HG03103 (cell line): Measurements from ENCODE around the gene KCNJ3.

Source experiments
- ATAC-seq: cut with Tn5 transposase; IDR thresholded peaks from one replicate; pipeline ENCODE4 v1.9.1; 2021; ENCODE audit warnings: low read depth; ENCODE audit not compliant: unreplicated experiment

Gene KCNJ3

GRCh38 chr2:154698296-154698720, at the start of gene KCNJ3:
TSS of gene KCNJ3 (plus strand) at chr2:154698695. CDS start at chr2:154698776, 81 bp downstream.
- no peak for ATAC-seq

GRCh38 chr2:154655499-154655898, 43.0 kb upstream of the KCNJ3 start:
- no peak for ATAC-seq

DNA sequence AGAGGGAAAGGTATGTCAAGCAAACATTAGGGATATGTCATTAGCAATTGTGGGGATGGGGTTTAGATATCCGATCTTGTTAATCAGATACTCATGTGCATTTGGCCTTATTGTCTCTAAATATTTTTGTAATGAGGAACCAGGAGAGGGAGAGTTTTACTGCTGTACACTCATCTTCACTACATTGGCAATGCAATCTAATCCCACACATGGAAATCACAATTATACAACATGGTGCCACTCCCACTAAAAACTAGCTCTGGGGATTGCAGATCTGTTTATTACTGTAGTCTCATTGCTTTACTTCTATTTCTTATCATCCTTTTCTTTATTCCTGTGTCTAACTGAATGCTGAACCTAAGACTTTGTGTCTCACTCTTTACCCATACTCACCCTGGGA, 39.6 kb upstream of the KCNJ3 start:
- ATAC-seq = no peak

GRCh38 chr2:154664248-154664647, 34.2 kb upstream of the KCNJ3 start:
- ATAC-seq = no peak

- ATAC-seq = no peak
Measured at GRCh38 chr2:154670083-154670482, 28.4 kb upstream of the KCNJ3 start.

GRCh38 chr2:154673694-154674093, 24.8 kb upstream of the KCNJ3 start:
- ATAC-seq = no peak

DNA sequence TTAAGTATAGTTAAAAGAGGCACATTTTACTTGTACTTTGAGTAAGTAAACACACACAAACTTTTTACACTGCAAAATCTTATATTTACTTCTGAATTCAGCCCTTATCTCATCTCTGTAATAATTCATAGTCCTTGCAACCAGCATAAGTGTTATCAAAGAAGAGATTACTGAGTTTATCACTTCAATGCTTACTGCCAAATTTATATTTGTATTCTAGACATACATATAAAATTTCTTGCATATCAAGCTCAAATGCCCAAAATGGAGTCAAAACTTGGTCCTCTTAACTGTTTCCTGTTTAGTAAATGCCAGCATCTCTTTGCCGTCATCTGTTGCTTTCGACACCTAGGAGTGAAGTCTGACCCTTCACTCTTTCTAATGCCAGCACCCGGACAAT, 21.1 kb upstream of the KCNJ3 start:
- ATAC-seq = no peak

DNA sequence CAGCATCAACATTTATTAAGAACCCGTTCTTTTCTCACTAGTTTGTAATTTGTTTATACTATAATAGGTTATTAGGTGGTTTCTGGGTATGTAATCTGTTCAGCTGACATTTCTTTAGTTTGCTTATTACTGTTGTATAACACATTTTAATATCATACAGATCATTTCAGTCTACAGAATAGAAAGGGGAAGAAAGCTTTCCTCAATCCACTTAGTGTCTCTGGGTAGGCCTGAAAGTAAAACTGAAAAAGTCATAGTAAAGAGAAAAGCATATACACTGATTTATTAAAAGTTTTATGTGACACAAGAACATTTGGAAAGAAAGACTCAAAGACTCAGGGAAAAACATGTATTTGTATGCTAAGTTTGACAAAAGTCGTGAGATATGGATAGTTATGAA, 16.8 kb upstream of the KCNJ3 start:
- ATAC-seq = no peak

- ATAC-seq = no peak
Measured at GRCh38 chr2:154686162-154686561, 12.3 kb upstream of the KCNJ3 start.

GRCh38 chr2:154688373-154688772, 10.1 kb upstream of the KCNJ3 start:
- no peak for ATAC-seq

DNA sequence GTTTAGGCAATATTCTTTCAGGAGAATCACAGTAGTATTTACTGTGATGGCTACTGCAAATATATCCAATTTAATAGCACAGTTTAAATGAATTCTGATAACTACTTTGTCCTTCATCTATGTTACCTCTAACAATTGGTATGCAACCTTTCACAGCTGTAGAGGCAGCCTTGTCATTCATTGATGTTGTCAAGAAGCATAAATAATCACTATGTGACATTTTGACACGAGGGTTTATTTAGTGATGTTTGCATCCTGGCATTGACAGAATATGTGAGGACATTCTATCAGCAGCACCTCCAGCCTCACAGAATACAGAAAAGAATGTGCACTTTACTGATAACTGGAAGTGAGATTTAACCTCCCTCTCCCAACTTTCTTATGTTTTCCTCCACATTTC, 9.3 kb upstream of the KCNJ3 start:
- ATAC-seq = no peak

DNA sequence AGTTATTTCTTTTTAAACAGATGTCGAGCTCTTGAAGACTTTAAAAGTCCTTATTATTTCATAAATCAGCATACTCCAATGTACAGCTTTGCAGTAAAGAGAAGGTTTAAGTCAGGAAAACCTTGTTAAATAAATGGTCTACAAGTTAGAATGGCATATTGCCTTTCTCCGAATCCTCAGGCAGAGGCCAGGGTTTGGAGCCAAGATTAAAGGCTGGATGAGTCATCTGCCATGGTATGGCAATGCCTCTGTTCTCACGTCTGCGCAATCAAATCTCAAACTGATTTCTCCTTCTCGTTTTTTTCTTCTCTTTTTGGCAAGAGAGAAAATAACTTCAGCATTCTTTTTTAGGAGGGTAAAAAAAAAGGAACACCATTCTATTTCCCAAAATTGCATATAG, 5.6 kb upstream of the KCNJ3 start:
- ATAC-seq = no peak

DNA sequence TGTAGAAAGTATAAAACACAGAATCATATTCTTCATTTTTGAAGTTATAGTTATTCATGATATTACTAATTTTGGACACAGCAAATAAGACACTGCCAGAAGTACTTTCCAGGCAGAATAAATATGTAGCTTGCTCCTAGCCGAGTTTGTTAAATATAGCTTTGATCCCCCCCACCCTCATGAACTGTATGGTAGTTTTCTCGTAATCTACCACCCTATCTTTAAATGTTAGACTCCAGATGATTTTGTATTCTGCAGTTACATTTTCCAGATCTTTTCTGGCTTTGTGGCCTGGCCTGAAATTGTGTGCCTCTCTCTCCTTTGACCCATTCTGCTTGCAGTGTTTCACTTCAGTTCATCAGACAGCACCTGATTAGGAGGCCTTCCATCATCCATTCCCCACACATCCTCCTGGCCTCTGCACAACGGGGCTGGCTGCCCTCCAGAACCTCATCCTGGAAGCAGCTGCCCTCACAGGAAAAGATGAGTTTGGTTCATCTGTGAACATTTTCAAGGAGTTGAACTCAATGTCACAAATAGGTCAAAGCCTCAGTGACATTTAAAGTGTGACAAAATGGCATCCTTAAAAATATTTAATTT, 4.7 kb upstream of the KCNJ3 start:
- ATAC-seq = no peak

DNA sequence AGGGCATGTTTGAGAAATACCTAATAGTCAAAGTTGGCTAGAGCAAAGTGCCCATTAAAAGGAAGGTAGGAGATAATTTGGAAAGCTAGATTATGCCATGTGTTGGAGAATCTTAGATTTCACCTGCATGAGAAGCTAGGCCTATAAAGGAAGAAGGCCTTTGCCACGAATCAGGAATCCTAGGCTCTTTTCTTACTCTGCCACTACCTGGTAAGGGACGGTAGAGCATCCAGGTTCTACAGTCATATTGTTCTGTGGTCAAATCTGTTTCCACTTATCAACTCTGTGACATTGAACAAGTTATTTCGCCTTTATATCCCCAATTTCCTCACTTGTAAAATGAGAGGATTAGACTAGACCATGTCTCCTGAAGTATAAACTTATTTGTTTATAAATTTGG, 3.6 kb upstream of the KCNJ3 start:
- ATAC-seq = no peak

DNA sequence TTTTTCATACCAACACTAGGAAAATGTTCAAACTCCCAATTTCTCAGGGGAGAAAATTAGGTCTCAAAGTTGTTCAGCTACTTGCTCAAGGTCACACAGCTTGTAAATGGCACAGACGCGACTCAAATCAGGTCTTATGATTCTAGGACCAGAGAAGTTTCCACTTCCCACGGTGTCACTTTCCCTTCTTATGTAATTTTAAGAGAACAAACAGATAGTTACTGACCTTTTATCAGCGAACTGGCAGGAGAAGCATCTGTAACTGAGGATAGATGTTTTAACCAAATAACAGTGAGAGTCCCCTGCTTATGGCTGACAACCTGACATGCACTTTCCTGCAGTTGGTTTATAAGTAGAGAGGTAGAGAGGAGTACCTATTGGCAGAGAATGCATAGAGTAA, 2.1 kb upstream of the KCNJ3 start:
- ATAC-seq = no peak

- no peak for ATAC-seq
Measured at GRCh38 chr2:154696810-154697417, 1.6 kb upstream of the KCNJ3 start.

GRCh38 chr2:154697418-154698252, 860 bp upstream of the KCNJ3 start:
- ATAC-seq = no peak

DNA sequence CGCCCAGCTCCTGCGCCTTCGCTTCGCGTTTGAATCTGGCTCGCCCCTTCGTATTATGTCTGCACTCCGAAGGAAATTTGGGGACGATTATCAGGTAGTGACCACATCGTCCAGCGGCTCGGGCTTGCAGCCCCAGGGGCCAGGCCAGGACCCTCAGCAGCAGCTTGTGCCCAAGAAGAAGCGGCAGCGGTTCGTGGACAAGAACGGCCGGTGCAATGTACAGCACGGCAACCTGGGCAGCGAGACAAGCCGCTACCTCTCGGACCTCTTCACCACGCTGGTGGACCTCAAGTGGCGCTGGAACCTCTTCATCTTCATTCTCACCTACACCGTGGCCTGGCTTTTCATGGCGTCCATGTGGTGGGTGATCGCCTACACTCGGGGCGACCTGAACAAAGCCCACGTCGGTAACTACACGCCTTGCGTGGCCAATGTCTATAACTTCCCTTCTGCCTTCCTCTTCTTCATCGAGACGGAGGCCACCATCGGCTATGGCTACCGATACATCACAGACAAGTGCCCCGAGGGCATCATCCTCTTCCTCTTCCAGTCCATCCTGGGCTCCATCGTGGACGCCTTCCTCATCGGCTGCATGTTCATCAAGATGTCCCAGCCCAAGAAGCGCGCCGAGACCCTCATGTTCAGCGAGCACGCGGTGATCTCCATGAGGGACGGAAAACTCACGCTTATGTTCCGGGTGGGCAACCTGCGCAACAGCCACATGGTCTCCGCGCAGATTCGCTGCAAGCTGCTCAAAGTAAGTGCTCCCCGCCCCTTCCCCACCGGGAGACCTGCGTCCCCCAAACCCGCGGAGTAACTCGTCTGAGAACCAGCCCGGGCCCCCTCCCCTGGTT, 453 bp downstream of the KCNJ3 start:
- ATAC-seq = no peak

- ATAC-seq = no peak
Measured at GRCh38 chr2:154699575-154699930, 1.1 kb downstream of the KCNJ3 start.

DNA sequence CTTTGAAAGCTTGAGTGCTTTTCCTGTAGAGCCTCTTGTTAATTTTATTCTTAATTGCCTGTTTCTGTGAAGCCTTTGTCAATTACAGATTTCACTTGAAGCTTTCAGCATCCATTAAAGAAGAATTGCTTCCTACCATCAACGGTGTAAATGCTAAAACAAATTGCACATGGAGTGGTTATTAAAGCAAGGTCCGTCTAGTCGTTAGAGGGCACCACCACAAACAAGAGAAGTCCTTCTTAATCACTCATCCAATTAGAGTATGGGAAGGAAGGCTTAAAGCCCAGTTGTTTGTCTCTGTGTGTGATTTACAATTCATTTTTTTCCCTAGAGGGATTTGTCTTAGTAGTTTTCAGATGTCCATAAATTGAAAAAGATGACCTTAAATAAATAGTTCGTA, 1.6 kb downstream of the KCNJ3 start:
- no peak for ATAC-seq

- no peak for ATAC-seq
Measured at GRCh38 chr2:154704991-154705390, 6.5 kb downstream of the KCNJ3 start.
